NCI-H2081 (cell line): Measurements from ENCODE around the gene C3orf52.

Experiments used
- DNase-seq, 2 experiments: peaks; one replicate each; lab custom pipeline; 2025; lab: John Stamatoyannopoulos, UW

The C3orf52 gene

GRCh38 chr3:112136959-112137693 is 50.9 kb downstream of the C3orf52 start:
- DNase-seq, result peak; percentile 43 to 66

- no peak for DNase-seq
These were observed 51.6 kb downstream of the C3orf52 start for GRCh38 chr3:112137781-112138180.

GRCh38 chr3:112138219-112138969 is 52.2 kb downstream of the C3orf52 start:
- no peak for DNase-seq

- no peak for DNase-seq
These were observed 54.4 kb downstream of the C3orf52 start for GRCh38 chr3:112140584-112140983.

- no peak for DNase-seq
These were observed 55.1 kb downstream of the C3orf52 start for GRCh38 chr3:112141293-112141692.

GRCh38 chr3:112143251-112143650 is 57.1 kb downstream of the C3orf52 start:
- no peak for DNase-seq

- DNase-seq, result no peak
These were observed 57.5 kb downstream of the C3orf52 start for GRCh38 chr3:112143689-112144088.

GRCh38 chr3:112149136-112149535 is 62.9 kb downstream of the C3orf52 start:
- DNase-seq, result no peak

- DNase-seq, result no peak
These were observed 81.6 kb downstream of the C3orf52 start for GRCh38 chr3:112167758-112168157.
